Measurements from ENCODE around the gene ERC2.

ERC2 gene

DNA sequence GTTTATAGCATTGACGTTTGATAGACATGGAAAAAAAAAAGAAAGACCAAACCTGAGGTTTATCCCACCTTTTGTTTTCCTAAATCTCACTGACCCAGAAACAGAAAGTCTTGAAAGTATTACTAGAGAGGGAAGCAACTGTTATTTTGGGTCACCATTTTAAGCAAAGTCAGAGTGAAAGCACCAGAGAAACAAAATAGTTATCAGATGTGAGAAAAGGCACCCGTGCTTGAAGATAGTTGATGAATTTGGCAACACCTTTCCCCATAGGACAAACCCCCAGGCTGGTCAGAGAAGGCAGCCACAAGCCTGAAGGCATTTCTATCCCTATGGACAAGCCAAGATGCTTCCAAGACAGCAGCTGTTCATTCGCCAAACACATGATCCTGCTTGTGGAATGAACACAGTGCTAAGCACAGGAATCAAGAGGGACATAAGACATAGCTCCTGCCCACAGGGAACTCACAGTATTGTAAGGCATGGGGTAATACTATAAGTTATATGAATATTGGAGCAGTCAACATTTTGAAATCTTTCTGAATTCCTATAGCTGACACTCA lies 170.9 kb downstream of the ERC2 start:
- Histone ChIP-seq H3K27me3 (ENCODE audit: control insufficient read depth in 2 of 2, insufficient read depth in 2 of 2, low read length in 2 of 2) (no peaks in the 10 kb centered on the region), H3K4me1 (ENCODE audit: control insufficient read depth in 2 of 2, insufficient read depth in 2 of 2, low read length in 2 of 2) (no peaks in the 10 kb centered on the region), H3K4me3 (ENCODE audit: low read length in 2 of 2) (no peak overlapping the region), H3K9ac (ENCODE audit: low read depth in 1 of 2, low read length in 2 of 2) (no peak overlapping the region), H3K36me3 (ENCODE audit: control insufficient read depth in 2 of 2, insufficient read depth in 2 of 2, low read length in 2 of 2) (no peaks in the 10 kb centered on the region), H3K9me3 (ENCODE audit: control insufficient read depth in 2 of 2, low read length in 2 of 2) (no peaks in the 10 kb centered on the region), H3K27ac (ENCODE audit: low read depth in 2 of 2, low read length in 2 of 2) (no peak overlapping the region)

DNA sequence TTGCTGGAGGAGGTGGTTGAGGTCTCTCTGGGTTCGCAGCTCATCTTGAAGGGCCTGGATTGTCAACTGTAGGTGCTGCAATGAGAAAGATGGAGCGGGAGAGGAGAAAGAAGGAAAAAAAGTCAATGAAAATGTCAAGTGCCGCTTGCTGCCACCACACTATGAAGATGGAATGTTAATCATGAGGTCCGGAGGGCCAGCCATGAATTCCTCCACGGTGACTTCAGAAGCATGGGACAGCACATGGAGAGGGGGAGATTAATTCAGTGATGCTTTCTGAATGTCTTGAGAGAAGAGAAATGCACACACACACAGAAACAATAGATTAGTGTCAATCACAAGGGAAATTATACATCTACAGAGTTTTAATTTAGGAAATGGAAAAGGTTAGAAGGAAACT lies 171.9 kb downstream of the ERC2 start:
- no peaks in the 10 kb centered on the region for H3K36me3 ChIP-seq (ENCODE audit: control insufficient read depth in 2 of 2, insufficient read depth in 2 of 2, low read length in 2 of 2)
- no peaks in the 10 kb centered on the region for H3K4me1 ChIP-seq (ENCODE audit: control insufficient read depth in 2 of 2, insufficient read depth in 2 of 2, low read length in 2 of 2)

DNA sequence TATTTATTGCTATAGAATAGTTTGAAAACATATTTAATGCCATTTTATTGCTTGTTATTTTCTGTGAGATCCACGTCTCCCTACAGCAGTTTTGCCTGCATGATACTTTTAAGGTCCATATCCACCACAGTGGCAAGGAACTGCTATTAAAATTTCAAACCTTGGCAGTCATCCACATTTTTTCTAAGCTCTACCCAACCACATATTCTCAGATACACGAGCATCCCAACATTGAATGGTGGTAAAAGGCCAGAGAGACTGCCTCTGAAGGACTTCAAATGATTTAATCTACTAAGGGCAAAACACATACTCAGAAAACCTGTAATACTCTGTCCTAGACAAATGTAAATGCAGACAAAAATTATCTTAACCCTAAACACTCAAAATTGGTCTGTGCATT lies 173.1 kb downstream of the ERC2 start:
- H3K4me3 ChIP-seq (ENCODE audit: low read length in 2 of 2) = no peak overlapping the region
- no peaks in the 10 kb centered on the region for H3K9me3 ChIP-seq (ENCODE audit: control insufficient read depth in 2 of 2, low read length in 2 of 2)
- no peak overlapping the region for H3K9ac ChIP-seq (ENCODE audit: low read depth in 1 of 2, low read length in 2 of 2)
- no peaks in the 10 kb centered on the region for H3K36me3 ChIP-seq (ENCODE audit: control insufficient read depth in 2 of 2, insufficient read depth in 2 of 2, low read length in 2 of 2)
- H3K27me3 ChIP-seq (ENCODE audit: control insufficient read depth in 2 of 2, insufficient read depth in 2 of 2, low read length in 2 of 2) = no peaks in the 10 kb centered on the region
- no peak overlapping the region for H3K27ac ChIP-seq (ENCODE audit: low read depth in 2 of 2, low read length in 2 of 2)
- no peaks in the 10 kb centered on the region for H3K4me1 ChIP-seq (ENCODE audit: control insufficient read depth in 2 of 2, insufficient read depth in 2 of 2, low read length in 2 of 2)

More for the DNA sequence above, 171.9 kb downstream of the ERC2 start:
- no peak overlapping the region for H3K9ac ChIP-seq (ENCODE audit: low read depth in 1 of 2, low read length in 2 of 2)
- H3K4me3 ChIP-seq (ENCODE audit: low read length in 2 of 2) = no peak overlapping the region
- no peaks in the 10 kb centered on the region for H3K27me3 ChIP-seq (ENCODE audit: control insufficient read depth in 2 of 2, insufficient read depth in 2 of 2, low read length in 2 of 2)
- no peak overlapping the region for H3K27ac ChIP-seq (ENCODE audit: low read depth in 2 of 2, low read length in 2 of 2)
- no peaks in the 10 kb centered on the region for H3K9me3 ChIP-seq (ENCODE audit: control insufficient read depth in 2 of 2, low read length in 2 of 2)

DNA sequence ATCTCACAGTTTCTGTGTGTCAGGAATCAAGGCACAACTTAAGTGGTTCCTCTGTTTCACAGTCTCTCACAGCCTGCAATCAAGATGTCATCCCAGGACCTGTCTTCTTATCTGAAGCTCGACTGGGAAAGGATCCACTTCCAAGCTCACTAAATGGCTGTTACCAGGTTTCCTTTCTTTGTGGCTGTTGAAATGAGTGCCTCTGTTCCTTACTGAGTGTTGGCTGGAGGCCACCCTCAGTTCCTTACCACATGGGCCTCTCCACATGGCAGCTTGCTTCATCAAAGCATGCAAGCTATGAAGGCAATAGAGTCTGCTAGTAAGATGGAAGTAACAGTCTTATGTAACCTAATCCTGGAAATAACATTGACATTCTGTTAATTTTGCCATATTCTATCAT lies 174.0 kb downstream of the ERC2 start:
- Histone ChIP-seq H3K36me3 (ENCODE audit: control insufficient read depth in 2 of 2, insufficient read depth in 2 of 2, low read length in 2 of 2) (no peaks in the 10 kb centered on the region), H3K9me3 (ENCODE audit: control insufficient read depth in 2 of 2, low read length in 2 of 2) (no peaks in the 10 kb centered on the region), H3K27me3 (ENCODE audit: control insufficient read depth in 2 of 2, insufficient read depth in 2 of 2, low read length in 2 of 2) (no peaks in the 10 kb centered on the region), H3K4me1 (ENCODE audit: control insufficient read depth in 2 of 2, insufficient read depth in 2 of 2, low read length in 2 of 2) (no peaks in the 10 kb centered on the region), H3K9ac (ENCODE audit: low read depth in 1 of 2, low read length in 2 of 2) (no peak overlapping the region), H3K27ac (ENCODE audit: low read depth in 2 of 2, low read length in 2 of 2) (no peak overlapping the region), H3K4me3 (ENCODE audit: low read length in 2 of 2) (no peak overlapping the region)

DNA sequence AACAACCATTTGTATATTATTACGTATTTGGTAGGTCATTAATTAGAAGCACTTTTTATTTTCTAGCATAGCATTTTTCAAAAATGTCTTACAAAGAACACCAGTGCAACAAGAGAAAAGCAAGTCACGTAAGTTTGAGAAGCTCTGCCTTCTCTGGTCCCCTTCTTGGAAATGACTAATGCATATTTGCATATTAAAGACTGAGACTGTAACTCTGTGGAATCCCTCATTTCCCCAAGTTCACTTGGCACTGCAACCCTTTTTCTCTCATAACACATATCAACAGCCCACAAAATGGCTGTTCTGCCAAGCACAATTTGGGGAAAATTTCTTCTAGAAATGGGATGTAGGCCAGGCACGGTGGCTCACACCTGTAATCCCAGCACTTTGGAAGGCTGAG lies 176.3 kb downstream of the ERC2 start:
- Histone ChIP-seq H3K4me1 (ENCODE audit: control insufficient read depth in 2 of 2, insufficient read depth in 2 of 2, low read length in 2 of 2) (no peaks in the 10 kb centered on the region), H3K9ac (ENCODE audit: low read depth in 1 of 2, low read length in 2 of 2) (no peak overlapping the region), H3K9me3 (ENCODE audit: control insufficient read depth in 2 of 2, low read length in 2 of 2) (no peaks in the 10 kb centered on the region), H3K27ac (ENCODE audit: low read depth in 2 of 2, low read length in 2 of 2) (no peak overlapping the region), H3K36me3 (ENCODE audit: control insufficient read depth in 2 of 2, insufficient read depth in 2 of 2, low read length in 2 of 2) (no peaks in the 10 kb centered on the region), H3K4me3 (ENCODE audit: low read length in 2 of 2) (no peak overlapping the region), H3K27me3 (ENCODE audit: control insufficient read depth in 2 of 2, insufficient read depth in 2 of 2, low read length in 2 of 2) (no peaks in the 10 kb centered on the region)

DNA sequence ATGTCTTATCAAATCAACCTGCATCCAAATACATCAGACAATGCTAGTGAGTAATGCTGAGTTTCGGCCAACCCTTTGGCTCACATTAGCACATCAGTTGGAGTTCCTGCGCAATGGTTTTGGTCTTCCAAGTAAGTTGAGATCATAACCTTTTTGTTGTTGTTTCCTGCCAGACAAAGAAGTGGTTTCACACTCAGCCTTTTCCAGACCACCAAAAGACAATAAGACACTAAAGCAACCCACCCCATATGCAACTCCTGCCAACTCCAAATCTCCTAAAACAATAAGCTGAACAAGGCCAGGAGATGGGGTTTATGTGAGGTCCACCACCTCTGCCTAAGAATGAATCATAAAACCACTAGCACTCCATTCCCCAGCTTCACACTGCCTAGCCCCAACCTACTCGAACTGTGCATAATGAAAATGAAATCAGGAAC lies 177.0 kb downstream of the ERC2 start:
- Histone ChIP-seq H3K9ac (ENCODE audit: low read depth in 1 of 2, low read length in 2 of 2) (no peak overlapping the region), H3K4me3 (ENCODE audit: low read length in 2 of 2) (no peak overlapping the region), H3K4me1 (ENCODE audit: control insufficient read depth in 2 of 2, insufficient read depth in 2 of 2, low read length in 2 of 2) (no peaks in the 10 kb centered on the region), H3K36me3 (ENCODE audit: control insufficient read depth in 2 of 2, insufficient read depth in 2 of 2, low read length in 2 of 2) (no peaks in the 10 kb centered on the region), H3K27me3 (ENCODE audit: control insufficient read depth in 2 of 2, insufficient read depth in 2 of 2, low read length in 2 of 2) (no peaks in the 10 kb centered on the region), H3K27ac (ENCODE audit: low read depth in 2 of 2, low read length in 2 of 2) (no peak overlapping the region), H3K9me3 (ENCODE audit: control insufficient read depth in 2 of 2, low read length in 2 of 2) (no peaks in the 10 kb centered on the region)

DNA sequence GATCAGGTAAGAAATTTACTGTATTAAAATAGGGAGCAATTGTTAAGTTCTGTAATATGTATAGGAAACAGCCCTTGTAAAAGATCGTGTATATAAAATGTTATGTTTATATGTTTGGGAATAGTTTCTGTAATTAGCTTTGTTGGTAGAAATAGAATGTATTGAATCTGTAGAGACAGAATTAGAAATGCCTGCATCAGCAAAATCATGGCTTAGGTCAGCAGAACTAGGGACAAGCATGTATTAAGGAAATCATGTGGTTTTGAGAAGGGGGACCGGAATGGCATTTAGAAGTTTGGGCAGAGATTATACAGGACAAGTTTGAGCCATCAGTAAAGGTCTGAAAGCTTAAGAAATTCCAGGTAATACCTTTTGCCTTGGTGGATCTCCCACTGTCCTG lies 177.9 kb downstream of the ERC2 start:
- Histone ChIP-seq H3K4me1 (ENCODE audit: control insufficient read depth in 2 of 2, insufficient read depth in 2 of 2, low read length in 2 of 2) (no peaks in the 10 kb centered on the region), H3K27ac (ENCODE audit: low read depth in 2 of 2, low read length in 2 of 2) (no peak overlapping the region), H3K36me3 (ENCODE audit: control insufficient read depth in 2 of 2, insufficient read depth in 2 of 2, low read length in 2 of 2) (no peaks in the 10 kb centered on the region), H3K27me3 (ENCODE audit: control insufficient read depth in 2 of 2, insufficient read depth in 2 of 2, low read length in 2 of 2) (no peaks in the 10 kb centered on the region), H3K4me3 (ENCODE audit: low read length in 2 of 2) (no peak overlapping the region), H3K9me3 (ENCODE audit: control insufficient read depth in 2 of 2, low read length in 2 of 2) (no peaks in the 10 kb centered on the region), H3K9ac (ENCODE audit: low read depth in 1 of 2, low read length in 2 of 2) (no peak overlapping the region)

DNA sequence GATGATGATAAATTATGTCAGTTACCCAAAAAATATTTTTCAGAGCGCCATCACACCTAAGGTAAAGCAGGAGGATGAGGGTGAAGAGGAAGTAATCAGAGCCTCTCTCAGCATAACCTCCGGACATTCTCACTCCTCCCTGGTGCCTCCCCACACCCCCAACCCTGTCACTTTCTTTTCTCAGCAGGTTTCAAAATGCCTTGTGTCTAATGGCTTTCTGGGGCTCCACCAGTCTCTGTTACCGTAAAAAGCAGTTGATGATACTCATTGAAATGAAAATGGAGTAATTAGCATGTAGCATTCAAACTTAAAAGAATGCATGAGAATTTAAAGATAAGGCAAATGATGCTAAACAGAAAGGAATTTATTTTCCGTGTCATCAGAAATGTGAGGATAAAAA lies 180.0 kb downstream of the ERC2 start:
- Histone ChIP-seq H3K27me3 (ENCODE audit: control insufficient read depth in 2 of 2, insufficient read depth in 2 of 2, low read length in 2 of 2) (no peaks in the 10 kb centered on the region), H3K27ac (ENCODE audit: low read depth in 2 of 2, low read length in 2 of 2) (no peak overlapping the region), H3K4me3 (ENCODE audit: low read length in 2 of 2) (no peak overlapping the region), H3K36me3 (ENCODE audit: control insufficient read depth in 2 of 2, insufficient read depth in 2 of 2, low read length in 2 of 2) (no peaks in the 10 kb centered on the region), H3K4me1 (ENCODE audit: control insufficient read depth in 2 of 2, insufficient read depth in 2 of 2, low read length in 2 of 2) (no peaks in the 10 kb centered on the region), H3K9ac (ENCODE audit: low read depth in 1 of 2, low read length in 2 of 2) (no peak overlapping the region), H3K9me3 (ENCODE audit: control insufficient read depth in 2 of 2, low read length in 2 of 2) (no peaks in the 10 kb centered on the region)

DNA sequence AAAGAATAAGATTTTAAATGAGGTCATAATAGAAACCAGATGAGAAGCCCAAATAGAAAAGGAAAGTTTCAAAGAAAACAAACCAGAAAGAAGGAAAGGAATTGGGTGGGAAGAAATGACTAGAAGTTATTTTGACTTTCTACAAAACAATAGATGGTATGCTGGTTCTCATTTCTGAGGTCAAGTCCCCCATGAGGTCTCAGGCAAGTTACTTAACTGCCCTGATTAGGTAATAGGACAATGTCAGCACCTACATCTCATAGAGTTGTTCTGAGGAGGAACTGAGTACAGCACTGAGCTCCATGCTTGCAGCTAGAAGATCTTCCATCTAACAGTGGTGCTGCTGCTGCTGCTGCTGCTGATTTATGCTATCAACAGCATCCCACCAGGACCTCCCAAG lies 185.9 kb downstream of the ERC2 start:
- Histone ChIP-seq H3K9me3 (ENCODE audit: control insufficient read depth in 2 of 2, low read length in 2 of 2) (no peaks in the 10 kb centered on the region), H3K4me1 (ENCODE audit: control insufficient read depth in 2 of 2, insufficient read depth in 2 of 2, low read length in 2 of 2) (no peaks in the 10 kb centered on the region), H3K27me3 (ENCODE audit: control insufficient read depth in 2 of 2, insufficient read depth in 2 of 2, low read length in 2 of 2) (no peaks in the 10 kb centered on the region), H3K9ac (ENCODE audit: low read depth in 1 of 2, low read length in 2 of 2) (no peak overlapping the region), H3K36me3 (ENCODE audit: control insufficient read depth in 2 of 2, insufficient read depth in 2 of 2, low read length in 2 of 2) (no peaks in the 10 kb centered on the region), H3K27ac (ENCODE audit: low read depth in 2 of 2, low read length in 2 of 2) (no peak overlapping the region), H3K4me3 (ENCODE audit: low read length in 2 of 2) (no peak overlapping the region)

DNA sequence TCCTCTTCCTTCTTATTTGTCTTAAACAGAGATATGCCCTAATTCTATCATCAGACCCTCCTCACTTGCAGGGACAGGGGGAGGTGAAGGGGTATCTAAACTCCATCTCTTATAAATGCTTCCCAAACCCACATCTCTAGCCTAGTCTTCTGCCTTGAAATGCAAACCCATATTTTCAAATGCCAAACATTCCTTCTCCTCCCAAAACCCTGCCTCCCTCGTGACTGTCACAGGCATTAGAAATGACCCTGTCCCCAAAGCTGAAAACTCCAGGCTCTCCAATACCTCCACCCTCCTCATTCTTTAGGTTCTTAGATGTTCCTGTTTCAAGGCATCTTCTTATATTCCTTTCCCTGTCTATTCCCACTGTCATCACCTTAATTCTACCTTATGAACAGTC lies 191.0 kb downstream of the ERC2 start:
- H3K4me3 ChIP-seq (ENCODE audit: low read length in 2 of 2) = no peak overlapping the region
- no peaks in the 10 kb centered on the region for H3K9me3 ChIP-seq (ENCODE audit: control insufficient read depth in 2 of 2, low read length in 2 of 2)
- no peaks in the 10 kb centered on the region for H3K4me1 ChIP-seq (ENCODE audit: control insufficient read depth in 2 of 2, insufficient read depth in 2 of 2, low read length in 2 of 2)
- H3K36me3 ChIP-seq (ENCODE audit: control insufficient read depth in 2 of 2, insufficient read depth in 2 of 2, low read length in 2 of 2) = no peaks in the 10 kb centered on the region
- H3K27ac ChIP-seq (ENCODE audit: low read depth in 2 of 2, low read length in 2 of 2) = no peak overlapping the region
- no peak overlapping the region for H3K9ac ChIP-seq (ENCODE audit: low read depth in 1 of 2, low read length in 2 of 2)
- H3K27me3 ChIP-seq (ENCODE audit: control insufficient read depth in 2 of 2, insufficient read depth in 2 of 2, low read length in 2 of 2) = no peaks in the 10 kb centered on the region

DNA sequence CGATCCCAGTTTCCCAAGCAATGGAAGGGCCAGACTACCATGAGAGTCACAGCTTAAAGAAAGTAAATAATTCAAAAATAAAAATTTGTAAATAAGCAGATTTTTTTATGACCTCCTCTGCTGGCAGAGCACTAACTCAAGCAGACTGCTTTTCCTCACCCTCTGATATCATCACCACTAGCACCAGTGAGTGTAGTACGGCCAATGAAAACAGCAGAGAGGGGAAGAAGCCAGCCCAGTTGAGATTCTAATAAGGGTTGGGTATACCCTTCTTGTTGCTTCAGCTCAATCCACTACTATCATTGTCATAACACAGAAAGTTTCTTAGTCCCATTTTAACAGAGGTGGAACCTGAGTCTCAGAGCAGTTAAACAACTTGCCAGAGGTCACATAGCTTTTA lies 193.1 kb downstream of the ERC2 start:
- H3K27ac ChIP-seq (ENCODE audit: low read depth in 2 of 2, low read length in 2 of 2) = no peak overlapping the region
- H3K9me3 ChIP-seq (ENCODE audit: control insufficient read depth in 2 of 2, low read length in 2 of 2) = no peaks in the 10 kb centered on the region
- H3K9ac ChIP-seq (ENCODE audit: low read depth in 1 of 2, low read length in 2 of 2) = no peak overlapping the region
- H3K36me3 ChIP-seq (ENCODE audit: control insufficient read depth in 2 of 2, insufficient read depth in 2 of 2, low read length in 2 of 2) = no peaks in the 10 kb centered on the region
- H3K4me3 ChIP-seq (ENCODE audit: low read length in 2 of 2) = no peak overlapping the region
- no peaks in the 10 kb centered on the region for H3K27me3 ChIP-seq (ENCODE audit: control insufficient read depth in 2 of 2, insufficient read depth in 2 of 2, low read length in 2 of 2)
- H3K4me1 ChIP-seq (ENCODE audit: control insufficient read depth in 2 of 2, insufficient read depth in 2 of 2, low read length in 2 of 2) = no peaks in the 10 kb centered on the region
